NCI-H1930 (cell line): ENCODE results near the gene SH3RF2.

Source experiments
- DNase-seq, 2 experiments: peaks; one replicate each; lab custom pipeline; 2025; lab: John Stamatoyannopoulos, UW

Gene SH3RF2

GRCh38 chr5:146047396-146047795, 111.0 kb downstream of the SH3RF2 start:
- no peak for DNase-seq

GRCh38 chr5:146048994-146049703, 112.8 kb downstream of the SH3RF2 start:
- DNase-seq = peak; percentile 4 to 14

- DNase-seq = no peak
Measured at GRCh38 chr5:146049704-146050026, 113.3 kb downstream of the SH3RF2 start.

DNA sequence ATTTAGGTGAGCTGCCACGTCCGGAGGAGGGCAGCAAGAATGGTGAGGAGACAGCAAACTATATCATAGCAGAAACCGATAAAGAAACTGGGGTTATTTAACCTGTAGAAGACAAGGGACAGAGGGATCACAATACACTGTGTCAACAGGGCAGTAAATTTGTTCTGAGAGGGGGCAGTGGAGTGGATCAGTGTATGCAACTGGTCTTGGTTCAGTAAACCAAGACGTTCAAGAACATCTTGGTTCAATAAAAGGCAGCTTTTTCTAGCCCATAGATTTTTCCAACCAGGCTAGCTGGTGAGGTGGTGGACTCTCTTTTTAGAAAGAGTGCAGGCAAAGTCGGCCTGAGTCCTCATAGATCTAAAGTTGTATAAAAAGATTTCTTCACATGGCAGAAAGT, 113.7 kb downstream of the SH3RF2 start:
- DNase-seq = no peak

DNA sequence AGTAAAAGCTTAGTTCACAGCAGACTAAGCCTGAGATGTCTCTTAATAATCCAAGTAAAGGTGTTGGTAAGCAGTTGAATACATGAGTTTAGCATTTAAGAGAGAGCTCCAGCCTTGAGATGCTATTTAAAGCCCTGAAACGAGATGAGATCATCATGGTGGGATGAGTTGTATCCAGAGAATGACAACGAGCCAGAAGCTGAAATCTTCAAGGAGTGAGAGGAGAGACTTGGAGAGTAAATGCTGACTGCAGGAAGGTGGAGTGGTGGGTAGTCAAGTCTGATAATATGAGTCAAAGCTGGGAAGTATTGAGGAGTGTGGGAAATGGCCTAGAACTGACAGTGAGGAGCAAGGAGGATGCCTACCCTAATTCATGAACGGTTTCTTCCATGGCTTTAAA, 115.3 kb downstream of the SH3RF2 start:
- no peak for DNase-seq

DNA sequence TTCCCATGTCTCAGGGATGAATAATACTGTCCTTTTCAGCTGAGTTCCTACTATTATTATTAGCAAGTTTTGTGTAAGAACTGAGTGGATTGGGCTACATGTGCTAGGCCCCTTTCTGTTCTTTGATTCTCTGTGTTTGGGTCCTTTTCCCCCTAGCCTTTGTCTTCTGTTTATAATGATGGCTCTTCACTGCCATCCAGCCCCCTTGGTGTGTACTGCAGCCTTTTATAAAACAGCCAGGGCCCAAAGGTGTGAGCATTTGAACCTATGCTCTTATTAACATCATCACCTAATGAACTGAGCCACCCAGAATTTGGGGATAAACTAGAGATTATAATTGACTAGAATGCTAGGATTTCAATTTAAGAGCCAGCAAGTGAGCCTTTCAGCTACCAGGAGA, 116.4 kb downstream of the SH3RF2 start:
- DNase-seq = no peak

GRCh38 chr5:146055432-146055831, 119.1 kb downstream of the SH3RF2 start:
- no peak for DNase-seq

- no peak for DNase-seq
Measured at GRCh38 chr5:146059460-146060220, 123.3 kb downstream of the SH3RF2 start.

GRCh38 chr5:146060221-146060585, 123.8 kb downstream of the SH3RF2 start:
- no peak for DNase-seq

DNA sequence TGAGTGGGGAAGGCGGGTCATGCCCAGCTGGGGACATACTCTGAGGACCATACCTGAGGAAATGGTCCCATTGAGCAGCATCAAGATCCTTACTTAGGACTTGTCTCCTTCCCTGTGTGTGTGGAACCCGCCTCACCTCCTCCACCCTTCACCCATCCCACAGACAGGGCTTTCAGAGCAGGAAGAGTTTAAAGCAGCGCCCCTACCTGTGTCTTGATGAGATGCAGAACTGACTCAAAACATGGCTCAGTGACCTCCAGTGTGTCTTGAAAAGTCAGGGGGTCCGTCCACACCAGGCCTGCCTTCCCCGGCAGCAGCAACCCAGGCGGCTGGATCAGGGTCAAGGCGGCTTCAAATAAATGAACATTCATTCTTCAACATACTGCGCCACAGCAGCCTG, 130.6 kb downstream of the SH3RF2 start:
- DNase-seq = no peak

GRCh38 chr5:146068206-146068605, 131.8 kb downstream of the SH3RF2 start:
- DNase-seq = no peak

GRCh38 chr5:146068977-146069779, 132.8 kb downstream of the SH3RF2 start:
- DNase-seq = no peak

- DNase-seq = no peak
Measured at GRCh38 chr5:146069780-146070099, 133.4 kb downstream of the SH3RF2 start.

DNA sequence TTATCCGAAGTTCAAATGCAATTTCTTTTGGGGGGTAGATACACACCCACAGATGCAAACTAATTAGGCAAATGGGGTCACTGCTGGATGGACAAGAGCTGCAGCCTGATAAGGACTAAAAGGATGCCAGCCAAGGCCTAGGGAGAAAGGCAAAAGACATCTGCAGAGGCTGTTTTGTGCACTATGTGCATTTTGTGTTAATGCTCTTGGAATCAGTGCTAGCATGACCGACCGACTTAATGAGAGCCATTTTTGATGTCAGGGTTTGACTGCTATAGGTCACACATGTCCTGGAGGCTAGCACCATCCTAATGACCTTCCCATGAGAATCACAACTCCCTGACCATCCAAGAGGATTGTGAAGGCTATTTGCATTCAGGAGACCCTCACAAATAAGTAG, 134.4 kb downstream of the SH3RF2 start:
- no peak for DNase-seq

DNA sequence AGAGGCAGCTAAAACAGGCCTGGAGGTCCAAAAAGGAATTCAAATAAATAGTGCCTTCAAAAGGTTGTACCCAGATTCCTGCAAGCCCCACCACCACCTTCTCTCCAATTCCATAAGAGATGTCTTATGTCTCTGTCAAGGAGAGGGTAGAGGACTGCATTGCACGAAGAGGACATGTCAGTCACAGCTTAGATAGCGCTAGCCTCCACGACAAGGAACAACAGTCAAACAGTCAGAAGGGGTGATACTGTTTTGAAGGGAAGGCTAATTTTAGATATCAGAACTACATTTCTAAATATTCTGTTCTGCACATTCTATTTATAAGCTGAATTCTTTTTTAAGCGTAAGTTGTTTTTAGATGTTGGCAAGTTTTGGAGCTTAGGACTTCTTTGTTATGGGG, 134.8 kb downstream of the SH3RF2 start:
- DNase-seq = no peak

DNA sequence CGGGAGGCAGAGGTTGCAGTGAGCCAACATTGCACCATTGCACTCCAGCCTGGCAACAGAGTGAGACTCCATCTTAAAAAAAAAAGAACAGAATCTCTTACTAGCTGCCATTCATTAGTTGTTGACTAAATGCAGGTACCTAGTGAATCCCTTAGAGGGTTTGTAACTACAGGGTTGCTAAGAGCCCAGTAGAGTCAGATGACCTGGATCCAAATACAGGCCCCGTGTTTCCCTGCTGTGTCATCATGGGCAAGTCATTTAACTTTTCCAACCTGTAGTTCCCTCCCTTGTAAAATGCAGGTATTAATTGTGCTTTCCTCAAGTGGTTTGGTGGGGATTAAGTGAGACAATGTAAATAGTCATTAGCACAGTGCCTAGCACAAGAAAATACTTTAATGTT, 136.2 kb downstream of the SH3RF2 start:
- no peak for DNase-seq

- no peak for DNase-seq
Measured at GRCh38 chr5:146073239-146073900, 137.0 kb downstream of the SH3RF2 start.

- no peak for DNase-seq
Measured at GRCh38 chr5:146076028-146076427, 139.7 kb downstream of the SH3RF2 start.

DNA sequence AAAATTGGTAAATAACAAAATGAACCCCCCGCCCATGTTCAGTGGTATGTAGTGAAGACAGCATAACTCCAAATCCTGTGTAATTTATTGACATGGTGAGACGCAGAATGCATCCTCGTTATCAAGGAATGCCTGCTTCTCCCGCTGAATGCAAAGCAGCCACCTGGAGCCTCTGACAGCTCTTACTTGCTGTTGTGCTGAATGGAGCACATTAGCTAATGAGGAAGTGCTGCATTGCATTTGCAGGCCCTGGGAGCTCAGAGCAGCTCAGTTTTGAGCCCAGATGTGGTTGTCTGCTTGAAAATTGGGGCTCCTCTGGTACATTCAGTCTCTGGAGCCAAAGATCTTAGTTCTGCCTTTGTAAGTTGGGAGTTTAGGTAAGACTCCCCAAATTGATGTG, 140.1 kb downstream of the SH3RF2 start:
- DNase-seq = no peak

- no peak for DNase-seq
Measured at GRCh38 chr5:146078566-146078965, 142.2 kb downstream of the SH3RF2 start.

DNA sequence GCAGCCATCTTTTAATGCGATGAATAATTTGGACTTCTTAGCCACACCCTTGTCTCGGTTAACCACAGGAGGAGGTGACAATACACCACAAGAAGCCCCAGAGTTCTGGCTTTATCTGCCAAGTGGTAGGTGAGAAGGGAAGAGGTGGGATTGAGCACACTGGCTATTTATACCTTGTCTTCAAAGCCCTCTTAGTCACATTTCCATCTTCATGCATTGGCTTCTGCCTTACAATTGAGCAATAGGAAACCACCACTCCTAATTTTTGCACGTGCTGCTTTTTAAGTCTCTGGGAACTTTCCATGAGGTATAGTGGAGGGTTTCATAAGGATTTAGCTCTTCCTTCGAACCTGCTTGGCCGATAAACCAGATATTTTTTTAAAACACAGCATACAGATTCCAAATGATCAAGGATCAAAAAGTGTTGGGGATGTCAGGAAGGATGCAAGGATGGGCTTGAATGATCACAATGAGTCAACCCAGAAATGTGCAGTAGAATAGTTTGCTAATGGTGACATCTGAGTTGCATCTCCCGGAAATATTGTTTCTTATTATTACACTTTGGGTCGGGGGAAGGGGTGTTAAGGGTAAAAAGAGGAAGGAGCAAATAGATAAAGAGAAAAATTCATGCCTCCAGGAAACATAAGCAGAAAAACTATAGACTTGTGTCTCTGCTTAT, 143.5 kb downstream of the SH3RF2 start:
- no peak for DNase-seq

DNA sequence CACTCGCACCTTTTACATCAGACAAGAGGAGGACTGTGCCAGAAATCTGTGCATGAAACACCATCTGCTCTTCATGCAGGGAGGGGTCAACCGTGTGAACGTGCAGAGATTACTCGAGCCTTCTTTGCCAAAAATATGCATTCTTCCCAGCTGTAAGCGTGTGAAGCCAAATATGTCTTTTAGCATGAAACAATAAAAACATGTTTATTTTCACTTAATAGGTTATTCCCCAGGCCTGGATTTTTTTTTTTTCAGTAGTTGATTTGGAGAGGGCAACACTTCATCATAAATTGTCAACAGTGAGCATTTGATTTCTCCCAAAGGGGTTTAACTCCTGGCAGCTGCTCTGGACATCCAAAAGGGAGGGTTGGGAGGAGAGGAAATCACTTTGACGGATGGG, 145.2 kb downstream of the SH3RF2 start:
- DNase-seq = no peak
